ENCODE data around the gene FREY1. TPM values are rescaled to one million over a fixed set of nuclear protein-coding genes. Genes with fewer than 3 reads are reported as not detected.

Gene FREY1
- total and polyA plus RNA-seq, 2 of the 13 experiments (the other 11 are each of a cell fraction or from before 2014, with no cell fraction given): 0.44 to 0.73 TPM

DNA sequence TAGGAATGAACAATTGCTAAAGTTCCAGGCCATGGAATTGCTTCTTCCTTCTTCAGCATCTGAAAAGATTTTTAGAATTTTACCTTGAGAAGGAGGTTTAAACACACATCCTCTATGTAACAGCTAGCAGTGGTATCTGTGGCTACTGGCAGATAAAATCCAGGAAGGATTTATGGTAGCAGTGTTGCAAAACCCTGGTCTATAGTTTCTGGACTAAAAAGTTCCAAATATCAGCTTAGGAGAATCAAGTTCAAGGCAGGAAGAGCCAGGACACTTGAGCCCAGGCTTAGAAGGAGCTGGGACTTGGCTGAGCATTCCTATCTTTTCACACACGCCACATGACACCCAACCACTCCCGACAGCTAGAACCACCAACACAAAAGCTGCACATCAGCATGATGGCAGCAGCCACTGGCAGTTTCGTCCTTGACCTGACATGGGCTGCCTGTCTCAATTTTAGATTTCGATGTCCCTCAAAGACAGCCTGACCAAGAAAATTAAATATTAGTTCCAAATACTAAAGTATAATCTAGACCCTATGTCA lies 29.5 kb upstream of the FREY1 start:
- no TSS peak for BruUV-seq (replicated peaks)
- FAIRE-seq: no peak

DNA sequence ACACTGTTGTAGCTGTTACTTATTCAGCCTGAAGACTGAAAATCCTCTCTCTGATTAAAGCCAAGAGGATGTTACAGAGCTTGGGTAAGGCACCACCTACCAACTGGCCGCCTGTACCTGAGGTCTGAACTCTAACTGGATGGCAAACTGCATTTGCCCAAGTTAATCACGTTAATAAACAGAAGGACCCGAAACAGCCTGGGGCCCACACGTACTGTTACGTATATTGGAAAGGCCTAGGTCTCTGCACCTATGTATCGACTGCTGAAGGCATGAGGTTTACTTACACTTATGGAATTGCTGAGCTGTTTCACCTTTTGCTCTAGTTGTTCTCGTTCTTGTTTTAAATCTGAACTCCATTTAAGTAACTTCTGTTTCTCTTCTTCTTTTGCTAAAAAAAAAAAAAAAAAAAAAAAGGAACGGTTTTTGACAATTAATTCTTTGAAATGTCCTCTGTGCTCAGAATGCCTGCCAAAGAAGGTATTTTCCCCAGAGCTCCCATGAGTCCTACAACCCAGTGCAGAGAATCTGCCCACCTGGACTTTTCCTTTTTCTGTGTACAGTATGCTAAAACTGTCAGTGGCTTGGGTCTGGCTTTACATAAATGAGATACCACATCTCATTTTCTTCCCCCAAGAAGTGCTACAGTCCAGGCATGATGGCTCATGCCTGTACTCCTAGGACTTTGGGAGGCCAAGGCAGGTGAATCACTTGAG lies 28.4 kb upstream of the FREY1 start:
- Histone ChIP-seq H4K20me1 (ENCODE audit: insufficient read depth, low read length) (no peaks in the 10 kb centered on the region), H3K27me3 (ENCODE audit: control insufficient read depth in 1 of 2, insufficient read depth in 2 of 2, low read length in 2 of 2) (no peaks in the 10 kb centered on the region), H2AFZ (ENCODE audit: low read length) (no peak overlapping the region), H3K9me3 (ENCODE audit: low read length) (no peaks in the 10 kb centered on the region), H3K4me2 (ENCODE audit: low read depth, low read length) (no peak overlapping the region), H3K36me3 (replicated peaks in 1 of 2; ENCODE audit: control insufficient read depth in 1 of 2, insufficient read depth in 2 of 2, low read length in 2 of 2) (peaks cover 9 to 34% of the 10 kb centered on the region in 2 experiments; a peak in 4 of 5 replicates), H3K4me3 (replicated peaks in 1 of 3; ENCODE audit: insufficient read depth in 1 of 3, low read depth in 2 of 3, low read length in 3 of 3) (no peak overlapping the region), H3K79me2 (ENCODE audit: insufficient read depth, low read length) (no peaks in the 10 kb centered on the region), H3K4me1 (ENCODE audit: insufficient read depth, low read length) (peaks cover 12% of the 10 kb centered on the region; the same call in 1 of the 2 replicates), H3K9ac (ENCODE audit: insufficient read depth, low read depth, low read length) (no peak overlapping the region), H3K27ac (ENCODE audit: extremely low read length, insufficient read depth, low read length) (no peak overlapping the region)
- DNase-seq (ENCODE audit: low spot score) (no peak), FAIRE-seq (no peak), ATAC-seq (no peak)
- ChIA-PET CTCF (ENCODE audit: low intra/inter-chr PET ratio, low total read pairs) (no interaction called here), POLR2A (no interaction called here)
- in situ Hi-C loops (cut with HindIII; ENCODE audit: extremely low pct_ligation_motif_present, low pct_unique_long_range_greater_than_20kb): no loop called here
- intact Hi-C loops (cut with micrococcal nuclease; ENCODE audit: unreplicated experiment): no loop called here
- BruUV-seq (replicated peaks): no TSS peak
- WGBS (ENCODE audit: low lambda C conversion rate): 90% methylated on average over 8 of the region's 8 CpGs
- TF ChIP-seq BRCA1 (CRISPR knock-in tag; IDR thresholded peaks at IDR 0.05): no peak
- no peak for TF ChIP-seq NRL (CRISPR knock-in tag; IDR thresholded peaks at IDR 0.05; ENCODE audit: borderline replicate concordance)
- TF ChIP-seq, protein P1, sequence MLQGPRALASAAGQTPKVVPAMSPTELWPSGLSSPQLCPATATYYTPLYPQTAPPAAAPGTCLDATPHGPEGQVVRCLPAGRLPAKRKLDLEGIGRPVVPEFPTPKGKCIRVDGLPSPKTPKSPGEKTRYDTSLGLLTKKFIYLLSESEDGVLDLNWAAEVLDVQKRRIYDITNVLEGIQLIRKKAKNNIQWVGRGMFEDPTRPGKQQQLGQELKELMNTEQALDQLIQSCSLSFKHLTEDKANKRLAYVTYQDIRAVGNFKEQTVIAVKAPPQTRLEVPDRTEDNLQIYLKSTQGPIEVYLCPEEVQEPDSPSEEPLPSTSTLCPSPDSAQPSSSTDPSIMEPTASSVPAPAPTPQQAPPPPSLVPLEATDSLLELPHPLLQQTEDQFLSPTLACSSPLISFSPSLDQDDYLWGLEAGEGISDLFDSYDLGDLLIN (CRISPR knock-in tag; IDR thresholded peaks at IDR 0.05; ENCODE audit: borderline replicate concordance): no peak
- no peak for TF ChIP-seq HNRNPUL1 (IDR thresholded peaks at IDR 0.05; ENCODE audit: low read depth, low read length)
- no peak for TF ChIP-seq KLF9 (CRISPR knock-in tag; IDR thresholded peaks at IDR 0.05; ENCODE audit: low read depth)
- TF ChIP-seq ZNF775 (CRISPR knock-in tag; IDR thresholded peaks at IDR 0.05; ENCODE audit: borderline replicate concordance): no peak
- TF ChIP-seq, protein P2, sequence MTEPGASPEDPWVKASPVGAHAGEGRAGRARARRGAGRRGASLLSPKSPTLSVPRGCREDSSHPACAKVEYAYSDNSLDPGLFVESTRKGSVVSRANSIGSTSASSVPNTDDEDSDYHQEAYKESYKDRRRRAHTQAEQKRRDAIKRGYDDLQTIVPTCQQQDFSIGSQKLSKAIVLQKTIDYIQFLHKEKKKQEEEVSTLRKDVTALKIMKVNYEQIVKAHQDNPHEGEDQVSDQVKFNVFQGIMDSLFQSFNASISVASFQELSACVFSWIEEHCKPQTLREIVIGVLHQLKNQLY (CRISPR knock-in tag; IDR thresholded peaks at IDR 0.05): no peak
- TF ChIP-seq, protein P3, sequence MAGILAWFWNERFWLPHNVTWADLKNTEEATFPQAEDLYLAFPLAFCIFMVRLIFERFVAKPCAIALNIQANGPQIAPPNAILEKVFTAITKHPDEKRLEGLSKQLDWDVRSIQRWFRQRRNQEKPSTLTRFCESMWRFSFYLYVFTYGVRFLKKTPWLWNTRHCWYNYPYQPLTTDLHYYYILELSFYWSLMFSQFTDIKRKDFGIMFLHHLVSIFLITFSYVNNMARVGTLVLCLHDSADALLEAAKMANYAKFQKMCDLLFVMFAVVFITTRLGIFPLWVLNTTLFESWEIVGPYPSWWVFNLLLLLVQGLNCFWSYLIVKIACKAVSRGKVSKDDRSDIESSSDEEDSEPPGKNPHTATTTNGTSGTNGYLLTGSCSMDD (CRISPR knock-in tag; IDR thresholded peaks at IDR 0.05): no peak
- TF ChIP-seq, protein P4, sequence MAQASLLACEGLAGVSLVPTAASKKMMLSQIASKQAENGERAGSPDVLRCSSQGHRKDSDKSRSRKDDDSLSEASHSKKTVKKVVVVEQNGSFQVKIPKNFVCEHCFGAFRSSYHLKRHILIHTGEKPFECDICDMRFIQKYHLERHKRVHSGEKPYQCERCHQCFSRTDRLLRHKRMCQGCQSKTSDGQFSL (CRISPR knock-in tag; IDR thresholded peaks at IDR 0.05): no peak
- no peak for TF ChIP-seq ISX (CRISPR knock-in tag; conservative IDR thresholded peaks at IDR 0.05)

More for the DNA sequence above, 29.5 kb upstream of the FREY1 start:
- Histone ChIP-seq H3K4me2 (ENCODE audit: low read depth, low read length) (no peak overlapping the region), H3K79me2 (ENCODE audit: insufficient read depth, low read length) (no peaks in the 10 kb centered on the region), H3K4me1 (ENCODE audit: insufficient read depth, low read length) (peaks cover 12% of the 10 kb centered on the region; the same call in 1 of the 2 replicates), H2AFZ (ENCODE audit: low read length) (no peak overlapping the region), H3K27me3 (ENCODE audit: control insufficient read depth in 1 of 2, insufficient read depth in 2 of 2, low read length in 2 of 2) (no peaks in the 10 kb centered on the region), H3K27ac (ENCODE audit: extremely low read length, insufficient read depth, low read length) (no peak overlapping the region), H4K20me1 (ENCODE audit: insufficient read depth, low read length) (no peaks in the 10 kb centered on the region), H3K9me3 (ENCODE audit: low read length) (no peaks in the 10 kb centered on the region), H3K9ac (ENCODE audit: insufficient read depth, low read depth, low read length) (no peak overlapping the region), H3K4me3 (replicated peaks in 1 of 3; ENCODE audit: insufficient read depth in 1 of 3, low read depth in 2 of 3, low read length in 3 of 3) (no peak overlapping the region), H3K36me3 (replicated peaks in 1 of 2; ENCODE audit: control insufficient read depth in 1 of 2, insufficient read depth in 2 of 2, low read length in 2 of 2) (peaks cover 9 to 34% of the 10 kb centered on the region in 2 experiments; a peak in 4 of 5 replicates)
- CTCF ChIA-PET (ENCODE audit: low intra/inter-chr PET ratio, low total read pairs): no interaction called here
- POLR2A ChIA-PET: no interaction called here
- TF ChIP-seq KDM5B (CRISPR knock-in tag; IDR thresholded peaks at IDR 0.05; ENCODE audit: borderline replicate concordance): no peak
- TF ChIP-seq SAP130 (CRISPR knock-in tag; IDR thresholded peaks at IDR 0.05; ENCODE audit: low read depth): no peak
- no peak for TF ChIP-seq ZNF17 (CRISPR knock-in tag; IDR thresholded peaks at IDR 0.05)
- TF ChIP-seq NR2F2 (IDR thresholded peaks at IDR 0.05; ENCODE audit: borderline replicate concordance, low read depth): no peak
- TF ChIP-seq KDM3A (CRISPR knock-in tag; IDR thresholded peaks at IDR 0.05; ENCODE audit: low read depth): no peak
- TF ChIP-seq BCL6 (CRISPR knock-in tag; IDR thresholded peaks at IDR 0.05): no peak
- TF ChIP-seq ZNF776 (CRISPR knock-in tag; IDR thresholded peaks at IDR 0.05): no peak
- no peak for TF ChIP-seq ZBTB20 (CRISPR knock-in tag; IDR thresholded peaks at IDR 0.05; ENCODE audit: borderline replicate concordance, low read depth)
- no peak for TF ChIP-seq SIX1 (CRISPR knock-in tag; IDR thresholded peaks at IDR 0.05; ENCODE audit: borderline replicate concordance)
- TF ChIP-seq ZNF670 (CRISPR knock-in tag; IDR thresholded peaks at IDR 0.05; ENCODE audit: borderline replicate concordance): no peak
- 97% methylated on average over 4 of the region's 4 CpGs for WGBS (ENCODE audit: low lambda C conversion rate)
- in situ Hi-C loops (cut with HindIII; ENCODE audit: extremely low pct_ligation_motif_present, low pct_unique_long_range_greater_than_20kb) (no loop called here), intact Hi-C loops (cut with micrococcal nuclease; ENCODE audit: unreplicated experiment) (no loop called here)
- DNase-seq (ENCODE audit: low spot score) (no peak), ATAC-seq (no peak)
